Pancreas (tissue), 10 donors: Measurements from ENCODE around the gene HIPK4. TPM values are rescaled to one million over a fixed set of nuclear protein-coding genes. Genes with fewer than 3 reads are reported as not detected.
"Not testable (repeated sequence)": the region's sequence is repeated elsewhere in the genome, so short reads cannot be mapped to it uniquely, and the experiment has no call there.

Experiments used
- ATAC-seq, 4 donors: fragments of 200-7000 bp; cut with Tn5 transposase; one replicate each; pipeline versions ENCODE4 v1.8.0 to v1.9.1; 2020; ENCODE audit warnings: mild to moderate bottlenecking in 4 of 4, moderate library complexity in 4 of 4
- DNase-seq, 6 donors: peaks; one replicate each; pipeline ENCODE4 v3.0.0-alpha.2; 2020
- FAIRE-seq: peaks from 2 replicates; lab custom pipeline; 2012; peaks lifted over from hg19 to GRCh38; lab: Jason Lieb, UNC
- H3K27ac ChIP-seq, 4 donors: fragments of 200-600 bp; sonication (generic); 1 replicate in 3 of 4; 2 replicates in 1 of 4; pipeline versions ENCODE4 v1.5.0 to v1.8.0; 2020
- H3K27me3 ChIP-seq, 4 donors: fragments of 200-600 bp; one replicate each; pipeline ENCODE4 v1.8.0; 2021
- H3K36me3 ChIP-seq, 3 donors: fragments of 200-600 bp; sonication (generic) in 1 of 3; one replicate each; pipeline versions ENCODE4 v1.5.0 to v1.8.0; 2020 to 2021
- H3K4me1 ChIP-seq, 3 donors: fragments of 200-600 bp; one replicate each; pipeline ENCODE4 v1.8.0; 2021
- H3K4me3 ChIP-seq, 4 donors: fragments of 200-600 bp; sonication (generic) in 2 of 4; one replicate each; pipeline versions ENCODE4 v1.5.0 to v1.8.0; 2020 to 2021
- H3K9me3 ChIP-seq, 4 donors: fragments of 200-600 bp; one replicate each; pipeline ENCODE4 v1.8.0; 2021
- CTCF ChIP-seq, 4 donors: fragments of 200-600 bp; sonication (generic) in 3 of 4; IDR thresholded peaks; one replicate each; pipeline versions ENCODE4 v1.5.0 to v1.8.0; 2021; ENCODE audit warnings: antibody characterized with exemption in 4 of 4
- WGBS, 2 donors: extraction: QIAGEN DNeasy Blood & Tissue Kit; methylation state at CpG; one replicate each; pipeline ENCODE4 v1.1.7; 2013; 5-methylcytosine and 5-hydroxymethylcytosine counted together
- intact Hi-C, 3 donors: fragments of 100-400 bp; cut with DNase I; formaldehyde crosslinking; loops; one replicate each; pipeline versions ENCODE4 v1.11.1 to v1.14.2; 2022
- polyA plus RNA-seq, 2 donors: library from polyadenylated mRNA; stranded (reverse); fragments of 200-250 nt; gene quantifications; one replicate each; pipeline ENCODE4 v1.2.3, GENCODE V29; 2013
- total RNA-seq, 6 donors: library from RNA; stranded (reverse); fragmentation: NEBNext Ultra II Directional in 4 of 6; extraction: Animal tissue kit (Norgen Biotek cat#: 25700) in 4 of 6; gene quantifications; one replicate each; pipeline versions ENCODE4 v1.2.1 to v1.2.4, GENCODE V29; 2021 to 2023
- donor health status: healthy with polysubstance abuse.
- donor health status: DM: no; HTN: no; CAD: no; lungs with moderate emphysema.
- donor health status: DM: no; HTN: no; CAD: no.
- donor health status: control.
- donor health status: control.
- donor health status: Bipolar disorder and iron deficiency.
- donor health status: DM: yes; HTN: yes; CAD: no.
- donor health status: DM: no; HTN: no; CAD: no.
- donor health status: DM: no; HTN: no; CAD: no.
- donor health status: DM: yes; HTN: yes; CAD: no.

HIPK4 gene
- total and polyA plus RNA-seq, 8 donors: 0.05 to 0.14 (median 0.08) TPM; not detected in 3

GRCh38 chr19:40336601-40336900 is 53.4 kb downstream of the HIPK4 start:
- DNase-seq (no peak), ATAC-seq (no peak), FAIRE-seq (no peak)
- Histone ChIP-seq H3K27me3 (no peaks in the 10 kb centered on the region), H3K36me3 (peaks cover 0 to 27% (median 0%) of the 10 kb centered on the region in 3 donors), H3K27ac (no peak overlapping the region), H3K4me3 (no peak overlapping the region), H3K9me3 (no peaks in the 10 kb centered on the region), H3K4me1 (no peaks in the 10 kb centered on the region)
- 85 to 100% methylated on average over 2 of the region's 2 CpGs for WGBS, 2 donors
- intact Hi-C loops: no loop called here
- TF ChIP-seq CTCF (IDR thresholded peaks at IDR 0.05): no peak

- DNase-seq: no peak
- H3K36me3 ChIP-seq: peaks cover 0 to 29% (median 2%) of the 10 kb centered on the region in 3 donors
- no peak overlapping the region for H3K4me3 ChIP-seq
These were observed 54.0 kb downstream of the HIPK4 start for GRCh38 chr19:40335855-40336600.

GRCh38 chr19:40335101-40335500 is 54.9 kb downstream of the HIPK4 start:
- ATAC-seq (no peak), FAIRE-seq (no peak), DNase-seq (no peak)
- intact Hi-C loops: no loop called here
- Histone ChIP-seq H3K9me3 (no peaks in the 10 kb centered on the region), H3K27ac (no peak overlapping the region), H3K27me3 (no peaks in the 10 kb centered on the region), H3K36me3 (peaks cover 0 to 33% (median 4%) of the 10 kb centered on the region in 3 donors), H3K4me1 (no peaks in the 10 kb centered on the region), H3K4me3 (no peak overlapping the region)
- TF ChIP-seq CTCF (IDR thresholded peaks at IDR 0.05): no peak

More at GRCh38 chr19:40335855-40336600, 54.0 kb downstream of the HIPK4 start:
- no peak overlapping the region for H3K27ac ChIP-seq
- WGBS, 2 donors: 93 to 97% methylated on average over 15 of the region's 15 CpGs
- ATAC-seq (no peak), FAIRE-seq (no peak)
- H3K27me3 ChIP-seq: no peaks in the 10 kb centered on the region
- H3K4me1 ChIP-seq: no peaks in the 10 kb centered on the region
- no peaks in the 10 kb centered on the region for H3K9me3 ChIP-seq
- TF ChIP-seq CTCF (IDR thresholded peaks at IDR 0.05): no peak
- intact Hi-C loops: no loop called here

GRCh38 chr19:40333083-40333482 is 56.9 kb downstream of the HIPK4 start:
- H3K27ac ChIP-seq, ATAC-seq, DNase-seq, H3K4me1 ChIP-seq, FAIRE-seq, H3K9me3 ChIP-seq, H3K27me3 ChIP-seq, H3K4me3 ChIP-seq, intact Hi-C loops: not testable (repeated sequence)
- H3K36me3 ChIP-seq: peaks cover 0 to 29% (median 4%) of the 10 kb centered on the region in 3 donors
- WGBS, 2 donors: 88 to 97% methylated on average over 6 of the region's 6 CpGs

GRCh38 chr19:40332669-40333068 is 57.3 kb downstream of the HIPK4 start:
- H3K27me3 ChIP-seq: no peaks in the 10 kb centered on the region
- DNase-seq (no peak), FAIRE-seq (no peak), ATAC-seq (peak in 1 of 4 donors; percentile 22)
- no peaks in the 10 kb centered on the region for H3K9me3 ChIP-seq
- peaks cover 0 to 29% (median 4%) of the 10 kb centered on the region in 3 donors for H3K36me3 ChIP-seq
- no peak overlapping the region for H3K4me3 ChIP-seq
- no peak for TF ChIP-seq CTCF (IDR thresholded peaks at IDR 0.05)
- no peaks in the 10 kb centered on the region for H3K4me1 ChIP-seq
- intact Hi-C loops: no loop called here
- WGBS, 2 donors: 65 to 69% methylated on average over 6 of the region's 6 CpGs
- H3K27ac ChIP-seq: no peak overlapping the region
